HCEC 1CT (cell line): ENCODE results near the gene TRIM26.
"Not testable (repeated sequence)": the region's sequence is repeated elsewhere in the genome, so short reads cannot be mapped to it uniquely, and the experiment has no call there.

ENCODE experiments used
- DNase-seq: peaks from one replicate; pipeline ENCODE4 v3.0.0-alpha.2; 2017

TRIM26 gene

GRCh38 chr6:30152910-30153610, 60.1 kb downstream of the TRIM26 start:
- DNase-seq: no peak

- DNase-seq: no peak
Observed at GRCh38 chr6:30152016-30152673, 61.1 kb downstream of the TRIM26 start.

GRCh38 chr6:30151580-30151979, 61.6 kb downstream of the TRIM26 start:
- DNase-seq: no peak

GRCh38 chr6:30150671-30151395, 62.4 kb downstream of the TRIM26 start:
- peak; percentile 6 for DNase-seq

GRCh38 chr6:30149858-30150550, 63.2 kb downstream of the TRIM26 start:
- DNase-seq: no peak

GRCh38 chr6:30149234-30149633, 64.0 kb downstream of the TRIM26 start:
- DNase-seq: no peak

GRCh38 chr6:30147096-30147495, 66.1 kb downstream of the TRIM26 start:
- DNase-seq: no peak

- DNase-seq: no peak
Observed at GRCh38 chr6:30145818-30146217, 67.4 kb downstream of the TRIM26 start.

- no peak for DNase-seq
Observed at GRCh38 chr6:30144811-30145210, 68.4 kb downstream of the TRIM26 start.

- DNase-seq: no peak
Observed at GRCh38 chr6:30143780-30144179, 69.4 kb downstream of the TRIM26 start.

GRCh38 chr6:30142665-30143064, 70.5 kb downstream of the TRIM26 start:
- DNase-seq: no peak

GRCh38 chr6:30140240-30140639, 73.0 kb downstream of the TRIM26 start:
- DNase-seq: not testable (repeated sequence)

GRCh38 chr6:30136570-30137286, 76.5 kb downstream of the TRIM26 start:
- DNase-seq: no peak

GRCh38 chr6:30135757-30136156, 77.4 kb downstream of the TRIM26 start, which contains the start of gene TRIM40:
Gene TRIM40 (plus strand): TSS chr6:30136140. CDS start chr6:30137037, 897 bp downstream.
- DNase-seq: no peak

- peak; percentile 30 for DNase-seq
Observed at GRCh38 chr6:30135147-30135546, 78.1 kb downstream of the TRIM26 start.
